ENCODE measurements around the gene ZC3H8. TPM values are rescaled to one million over a fixed set of nuclear protein-coding genes. Genes with fewer than 3 reads are reported as not detected.

Gene ZC3H8
- total RNA-seq, 6 experiments from 2014 or later, result 3.4 to 34.4 (median 4.5) TPM

- no peak overlapping the region for H3K4me3 ChIP-seq
- DNase-seq (no peak), ATAC-seq (no peak)
- no peaks in the 10 kb centered on the region for H3K27me3 ChIP-seq
- peaks cover 0 to 7% (median 2%) of the 10 kb centered on the region in 4 donors for H3K4me1 ChIP-seq
- H3K36me3 ChIP-seq, result no peaks in the 10 kb centered on the region
- peaks cover 0 to under 1% (median 0%) of the 10 kb centered on the region in 4 donors for H3K9me3 ChIP-seq
- H3K27ac ChIP-seq, result no peak overlapping the region
- intact Hi-C loops (cut with DNase I), result no loop called here
- no peak for TF ChIP-seq POLR2A (IDR thresholded peaks at IDR 0.05)
- TF ChIP-seq, protein P1, sequence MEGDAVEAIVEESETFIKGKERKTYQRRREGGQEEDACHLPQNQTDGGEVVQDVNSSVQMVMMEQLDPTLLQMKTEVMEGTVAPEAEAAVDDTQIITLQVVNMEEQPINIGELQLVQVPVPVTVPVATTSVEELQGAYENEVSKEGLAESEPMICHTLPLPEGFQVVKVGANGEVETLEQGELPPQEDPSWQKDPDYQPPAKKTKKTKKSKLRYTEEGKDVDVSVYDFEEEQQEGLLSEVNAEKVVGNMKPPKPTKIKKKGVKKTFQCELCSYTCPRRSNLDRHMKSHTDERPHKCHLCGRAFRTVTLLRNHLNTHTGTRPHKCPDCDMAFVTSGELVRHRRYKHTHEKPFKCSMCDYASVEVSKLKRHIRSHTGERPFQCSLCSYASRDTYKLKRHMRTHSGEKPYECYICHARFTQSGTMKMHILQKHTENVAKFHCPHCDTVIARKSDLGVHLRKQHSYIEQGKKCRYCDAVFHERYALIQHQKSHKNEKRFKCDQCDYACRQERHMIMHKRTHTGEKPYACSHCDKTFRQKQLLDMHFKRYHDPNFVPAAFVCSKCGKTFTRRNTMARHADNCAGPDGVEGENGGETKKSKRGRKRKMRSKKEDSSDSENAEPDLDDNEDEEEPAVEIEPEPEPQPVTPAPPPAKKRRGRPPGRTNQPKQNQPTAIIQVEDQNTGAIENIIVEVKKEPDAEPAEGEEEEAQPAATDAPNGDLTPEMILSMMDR (IDR thresholded peaks at IDR 0.05), result no peak
Measured at GRCh38 chr2:112198780-112199179, 56.1 kb downstream of the ZC3H8 start.

- H3K9me3 ChIP-seq, result no peaks in the 10 kb centered on the region
- no peak for DNase-seq
- 100% methylated on average over 1 of the region's 1 CpG for WGBS (ENCODE audit: insufficient coverage, low coverage, low lambda C conversion rate, missing lambda C conversion rate)
- ATAC-seq, result no peak
- no peaks in the 10 kb centered on the region for H3K36me3 ChIP-seq
- H3K4me3 ChIP-seq, result no peak overlapping the region
- H3K27ac ChIP-seq, result no peak overlapping the region
- TF ChIP-seq, protein P1 (IDR thresholded peaks at IDR 0.05), result no peak
- TF ChIP-seq POLR2A (IDR thresholded peaks at IDR 0.05), result no peak
- H3K4me1 ChIP-seq, result peaks cover 0 to 7% (median 2%) of the 10 kb centered on the region in 4 donors
- H3K27me3 ChIP-seq, result no peaks in the 10 kb centered on the region
- intact Hi-C loops (cut with DNase I), result no loop called here
Measured at GRCh38 chr2:112197868-112198267, 57.0 kb downstream of the ZC3H8 start.

GRCh38 chr2:112195950-112196349 is 58.9 kb downstream of the ZC3H8 start:
- no peaks in the 10 kb centered on the region for H3K36me3 ChIP-seq
- TF ChIP-seq, protein P1 (IDR thresholded peaks at IDR 0.05), result no peak
- TF ChIP-seq POLR2A (IDR thresholded peaks at IDR 0.05), result no peak
- no peak for ATAC-seq
- DNase-seq, result no peak
- H3K4me1 ChIP-seq, result no peaks in the 10 kb centered on the region
- no peak overlapping the region for H3K27ac ChIP-seq
- H3K4me3 ChIP-seq, result no peak overlapping the region
- H3K9me3 ChIP-seq, result no peaks in the 10 kb centered on the region
- intact Hi-C loops (cut with DNase I), result no loop called here
- no peaks in the 10 kb centered on the region for H3K27me3 ChIP-seq

- H3K4me1 ChIP-seq, result no peaks in the 10 kb centered on the region
- H3K4me3 ChIP-seq, result no peak overlapping the region
- 80% methylated on average over 1 of the region's 8 CpGs for WGBS (ENCODE audit: insufficient coverage, low coverage, low lambda C conversion rate, missing lambda C conversion rate)
- no peak for TF ChIP-seq POLR2A (IDR thresholded peaks at IDR 0.05)
- TF ChIP-seq, protein P1 (IDR thresholded peaks at IDR 0.05), result no peak
- no peaks in the 10 kb centered on the region for H3K27me3 ChIP-seq
- no peak for DNase-seq
- H3K27ac ChIP-seq, result no peak overlapping the region
- no peaks in the 10 kb centered on the region for H3K9me3 ChIP-seq
- H3K36me3 ChIP-seq, result no peaks in the 10 kb centered on the region
- intact Hi-C loops (cut with DNase I), result no loop called here
- no peak for ATAC-seq
Measured at GRCh38 chr2:112195167-112195766, 59.6 kb downstream of the ZC3H8 start.

DNA sequence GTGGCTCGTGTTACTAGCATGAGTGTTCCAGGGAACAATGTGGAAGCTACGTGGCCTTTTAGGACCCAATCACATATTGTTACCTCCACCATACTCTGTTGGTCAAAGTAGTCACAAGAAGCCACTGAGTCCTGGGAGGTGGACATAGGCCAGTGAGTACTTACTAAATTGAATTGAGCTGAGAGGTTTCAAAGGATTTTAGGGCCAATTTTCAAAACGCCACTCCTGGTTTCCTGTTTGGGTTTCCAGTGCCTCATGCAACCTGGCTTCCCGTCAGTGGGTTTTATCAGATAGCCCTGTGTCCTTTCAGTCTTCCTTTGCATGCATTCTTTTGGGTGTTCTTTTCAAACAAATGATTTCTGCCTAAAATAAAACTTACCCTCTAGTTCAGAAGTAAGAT is 60.4 kb downstream of the ZC3H8 start:
- H3K9me3 ChIP-seq, result no peaks in the 10 kb centered on the region
- no peak overlapping the region for H3K4me3 ChIP-seq
- H3K36me3 ChIP-seq, result no peaks in the 10 kb centered on the region
- 77% methylated on average over 4 of the region's 4 CpGs for WGBS (ENCODE audit: insufficient coverage, low coverage, low lambda C conversion rate, missing lambda C conversion rate)
- H3K27me3 ChIP-seq, result no peaks in the 10 kb centered on the region
- intact Hi-C loops (cut with DNase I), result no loop called here
- no peaks in the 10 kb centered on the region for H3K4me1 ChIP-seq
- DNase-seq, result no peak
- no peak overlapping the region for H3K27ac ChIP-seq
- TF ChIP-seq POLR2A (IDR thresholded peaks at IDR 0.05), result no peak
- TF ChIP-seq, protein P1 (IDR thresholded peaks at IDR 0.05), result no peak
- no peak for ATAC-seq

Measured in right lobe of liver (tissue), 6 donors.